Common myeloid progenitor, CD34-positive (primary cell): ENCODE measurements around the gene FAM163B.

Experiments
- CTCF ChIA-PET: fragments of 350-600 bp; sonication (Branson Sonifier 250); formaldehyde crosslinking; loops from one replicate; lab custom pipeline; 2021; ENCODE audit warnings: antibody characterized with exemption; lab: Charles Lee
- POLR2A ChIA-PET: fragments of 350-600 bp; sonication (Branson Sonifier 250); formaldehyde crosslinking; loops from one replicate; lab custom pipeline; 2021; ENCODE audit warnings: antibody characterized with exemption; lab: Charles Lee
- DNase-seq, 3 donors: peaks; one replicate each; pipeline versions ENCODE4 v3.0.0 to v3.0.0-alpha.2; 2013
- H3K27ac ChIP-seq, 2 experiments: 1 replicate in 1 of 2; 2 replicates in 1 of 2; pipeline ENCODE4 v1.7.0; 2013; ENCODE audit warnings: inconsistent platforms in 2 of 2, low read length in 2 of 2, mild to moderate bottlenecking in 2 of 2, low read depth in 1 of 2, moderate library complexity in 1 of 2; ENCODE audit not compliant: severe bottlenecking in 2 of 2, insufficient read depth in 1 of 2, poor library complexity in 1 of 2
- H3K27me3 ChIP-seq, 5 experiments: replicated peaks in 2 of 5; 1 replicate in 3 of 5; 2 replicates in 2 of 5; pipeline versions ENCODE4 v1.6.1 to v1.7.0; 2013; ENCODE audit warnings: low read length in 4 of 5, mild to moderate bottlenecking in 2 of 5, moderate library complexity in 2 of 5, inconsistent platforms in 1 of 5; ENCODE audit not compliant: insufficient read depth in 5 of 5, control insufficient read depth in 4 of 5
- H3K36me3 ChIP-seq, 4 experiments: 1 replicate in 2 of 4; 2 replicates in 2 of 4; pipeline versions ENCODE4 v1.6.1 to v1.7.0; 2013; ENCODE audit warnings: low read length in 3 of 4, control low read depth in 1 of 4, mild to moderate bottlenecking in 1 of 4; ENCODE audit not compliant: control insufficient read depth in 4 of 4, insufficient read depth in 4 of 4
- H3K4me1 ChIP-seq, 4 experiments: 1 replicate in 3 of 4; 2 replicates in 1 of 4; pipeline versions ENCODE4 v1.6.1 to v1.7.1; 2013; ENCODE audit warnings: low read length in 3 of 4, mild to moderate bottlenecking in 3 of 4, control low read depth in 1 of 4, inconsistent platforms in 1 of 4, moderate library complexity in 1 of 4; ENCODE audit not compliant: control insufficient read depth in 4 of 4, insufficient read depth in 4 of 4; ENCODE audit errors: control extremely low read depth in 1 of 4
- H3K4me3 ChIP-seq, 7 experiments: 1 replicate in 4 of 7; 2 replicates in 3 of 7; pipeline versions ENCODE4 v1.5.1 to v1.7.0; 2013; ENCODE audit warnings: mild to moderate bottlenecking in 7 of 7, low read length in 6 of 7, moderate library complexity in 6 of 7, inconsistent platforms in 2 of 7, low read depth in 2 of 7, control low read depth in 1 of 7; ENCODE audit not compliant: insufficient read depth in 4 of 7, control insufficient read depth in 1 of 7; ENCODE audit errors: extremely low read depth in 1 of 7
- H3K9me3 ChIP-seq, 5 experiments: 1 replicate in 4 of 5; 2 replicates in 1 of 5; pipeline versions ENCODE4 v1.6.1 to v1.7.1; 2013; ENCODE audit warnings: low read length in 4 of 5, mild to moderate bottlenecking in 2 of 5, inconsistent platforms in 1 of 5, low read depth in 1 of 5, moderate library complexity in 1 of 5; ENCODE audit not compliant: control insufficient read depth in 4 of 5, insufficient read depth in 2 of 5; ENCODE audit errors: control extremely low read depth in 1 of 5
- WGBS: methylation state at CpG from one replicate; pipeline ENCODE4 v1.1.5; 2013; ENCODE audit not compliant: insufficient coverage; 5-methylcytosine and 5-hydroxymethylcytosine counted together

The FAM163B gene

DNA sequence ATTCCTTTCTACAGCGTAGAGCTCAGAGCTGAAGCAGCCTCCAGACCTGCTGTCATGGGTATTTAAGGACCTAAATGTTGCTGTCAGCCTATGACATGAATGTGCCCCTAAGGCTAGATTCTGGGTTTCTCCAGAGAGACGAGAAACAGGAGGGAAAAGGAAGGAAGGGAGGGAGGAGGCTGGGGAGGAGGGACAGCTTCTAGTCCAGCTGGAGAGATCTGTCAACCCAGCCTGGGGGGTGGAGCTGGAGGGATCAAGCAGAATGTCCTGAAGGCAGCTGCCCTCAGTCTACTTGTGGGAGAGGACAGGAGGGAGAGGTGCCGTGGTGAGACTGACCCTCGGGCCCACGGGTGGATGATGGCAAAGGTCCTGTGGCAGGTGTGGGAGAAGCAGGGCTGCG lies 25.9 kb upstream of the FAM163B start:
- H3K9me3 ChIP-seq: no peaks in the 10 kb centered on the region
- H3K27ac ChIP-seq: no peak overlapping the region
- no peak overlapping the region for H3K4me3 ChIP-seq
- POLR2A ChIA-PET: interaction anchor here (0.6 kb wide), 1 partner anchor 87 kb away, joined by 3 read pairs; no protein-coding TSS in a partner anchor
- CTCF ChIA-PET: interaction anchor here (1.0 kb wide), 1 partner anchor 66 kb away, joined by 3 read pairs; no protein-coding TSS in a partner anchor
- peaks cover 0 to 10% (median 5%) of the 10 kb centered on the region in 4 experiments for H3K4me1 ChIP-seq
- 79% methylated on average over 6 of the region's 6 CpGs for WGBS
- DNase-seq: no peak
- H3K27me3 ChIP-seq: peaks cover 0 to 12% (median 2%) of the 10 kb centered on the region in 5 experiments
- no peaks in the 10 kb centered on the region for H3K36me3 ChIP-seq

DNA sequence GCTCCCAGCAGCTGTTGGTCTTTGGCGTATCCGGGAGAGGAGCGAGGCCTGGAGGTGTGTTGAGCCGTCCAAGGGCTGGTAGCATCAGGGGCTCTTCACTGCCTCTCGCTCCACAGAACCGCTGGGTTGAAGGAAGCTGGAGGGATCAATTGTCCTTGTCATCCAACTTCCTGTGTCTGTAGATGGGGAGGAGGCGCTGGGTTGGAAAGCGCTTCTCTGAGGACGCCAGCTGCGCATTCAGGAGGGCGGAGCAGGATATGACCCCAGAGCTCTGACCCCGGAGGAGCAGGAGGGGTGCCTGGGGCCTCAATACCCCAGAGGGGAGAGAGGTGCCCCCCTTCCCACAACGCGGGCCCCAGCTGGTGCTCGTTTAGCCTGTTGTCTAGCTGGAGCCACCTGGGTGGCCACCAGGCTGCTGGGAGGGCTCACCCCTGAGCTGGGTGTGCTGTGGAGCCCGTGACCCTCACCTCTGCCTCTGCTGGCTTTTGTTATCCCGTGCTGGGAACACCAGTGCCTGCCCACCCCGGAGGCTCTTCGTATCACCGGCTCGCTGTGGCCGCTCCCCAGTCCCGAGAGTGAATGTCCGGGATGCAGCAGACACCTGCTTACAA lies 25.0 kb upstream of the FAM163B start:
- ChIA-PET POLR2A (no interaction called here), CTCF (interaction anchor here (1.1 kb wide), 1 partner anchor 97 kb away, joined by 3 read pairs; no protein-coding TSS in a partner anchor)
- 48% methylated on average over 23 of the region's 24 CpGs for WGBS
- H3K36me3 ChIP-seq: no peaks in the 10 kb centered on the region
- no peaks in the 10 kb centered on the region for H3K9me3 ChIP-seq
- H3K27ac ChIP-seq: no peak overlapping the region
- peaks cover 0 to 12% (median 2%) of the 10 kb centered on the region in 5 experiments for H3K27me3 ChIP-seq
- DNase-seq: no peak
- peaks cover 0 to 10% (median 5%) of the 10 kb centered on the region in 4 experiments for H3K4me1 ChIP-seq
- H3K4me3 ChIP-seq: no peak overlapping the region

DNA sequence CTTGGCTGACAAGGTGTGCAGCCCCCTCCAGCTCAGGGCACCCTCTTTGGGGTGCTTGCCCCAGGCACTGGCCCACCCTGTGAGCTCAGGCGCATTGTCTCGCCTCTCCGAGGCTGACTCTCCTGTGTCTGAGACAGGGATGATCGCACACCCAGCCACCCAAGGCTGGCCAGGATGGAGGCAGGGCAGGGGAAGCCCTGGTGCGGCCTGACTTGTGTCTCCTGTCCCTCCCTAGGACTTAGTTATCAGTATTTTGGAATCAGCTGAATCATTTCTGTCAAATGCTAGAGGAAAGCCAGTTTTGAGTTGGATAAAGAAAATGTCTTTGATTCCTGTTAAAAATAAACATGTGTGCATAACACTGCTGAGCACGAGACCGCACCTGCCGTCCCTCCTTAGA lies 24.5 kb upstream of the FAM163B start:
- H3K4me3 ChIP-seq: no peak overlapping the region
- no peaks in the 10 kb centered on the region for H3K9me3 ChIP-seq
- POLR2A ChIA-PET: no interaction called here
- peaks cover 0 to 12% (median 2%) of the 10 kb centered on the region in 5 experiments for H3K27me3 ChIP-seq
- H3K36me3 ChIP-seq: no peaks in the 10 kb centered on the region
- no peak overlapping the region for H3K27ac ChIP-seq
- no peak for DNase-seq
- CTCF ChIA-PET: interaction anchor here (1.1 kb wide), 1 partner anchor 97 kb away, joined by 3 read pairs; no protein-coding TSS in a partner anchor
- 37% methylated on average over 8 of the region's 8 CpGs for WGBS
- peaks cover 0 to 10% (median 5%) of the 10 kb centered on the region in 4 experiments for H3K4me1 ChIP-seq

DNA sequence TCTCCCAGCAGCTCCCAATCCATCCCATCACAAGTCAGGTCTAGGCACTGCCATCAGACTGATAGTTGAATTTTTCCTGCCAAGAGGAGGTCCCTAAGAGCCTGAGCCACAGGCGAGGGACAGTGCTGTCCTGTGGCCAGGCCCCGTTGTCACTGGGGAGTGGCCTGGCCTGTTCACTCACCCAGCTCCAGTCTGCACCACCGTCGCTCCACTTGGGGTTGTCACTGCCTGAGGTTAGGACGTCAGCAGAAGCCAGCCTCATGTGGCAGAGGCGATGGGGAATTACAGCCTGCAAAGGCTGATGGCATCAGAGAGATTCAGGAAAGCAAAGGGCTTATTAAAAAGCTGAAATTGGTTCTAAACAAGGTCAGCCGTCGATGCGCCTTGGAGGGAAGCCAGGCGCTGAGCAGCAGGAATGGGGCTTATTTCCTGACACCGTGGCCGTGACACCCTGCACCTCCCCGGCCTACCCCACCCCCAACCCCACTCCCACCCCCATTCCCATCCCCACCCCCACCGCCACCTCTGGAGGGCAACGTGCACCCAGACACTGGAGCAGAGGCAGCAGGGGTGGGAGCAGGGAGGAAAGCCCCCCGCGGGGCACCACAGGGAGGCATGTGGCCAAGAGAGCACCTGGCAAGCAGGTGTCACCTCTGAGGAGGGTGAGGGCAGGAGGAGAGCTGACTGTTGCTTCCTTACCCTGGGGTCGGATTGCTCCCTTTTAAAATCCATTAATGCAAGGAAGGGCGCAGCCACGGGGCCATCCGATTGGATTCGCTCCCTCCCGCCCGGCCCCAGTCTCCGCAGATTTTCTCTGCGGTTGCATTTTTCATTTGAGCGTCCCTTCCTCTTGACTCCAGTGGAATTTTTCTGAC lies 23.9 kb upstream of the FAM163B start:
- CTCF ChIA-PET: no interaction called here
- no peak for DNase-seq
- Histone ChIP-seq H3K4me1 (peaks cover 0 to 10% (median 5%) of the 10 kb centered on the region in 4 experiments), H3K36me3 (no peaks in the 10 kb centered on the region), H3K27ac (no peak overlapping the region), H3K9me3 (no peaks in the 10 kb centered on the region), H3K27me3 (peaks cover 0 to 12% (median 2%) of the 10 kb centered on the region in 5 experiments), H3K4me3 (no peak overlapping the region)
- POLR2A ChIA-PET: no interaction called here
- 77% methylated on average over 22 of the region's 27 CpGs for WGBS

DNA sequence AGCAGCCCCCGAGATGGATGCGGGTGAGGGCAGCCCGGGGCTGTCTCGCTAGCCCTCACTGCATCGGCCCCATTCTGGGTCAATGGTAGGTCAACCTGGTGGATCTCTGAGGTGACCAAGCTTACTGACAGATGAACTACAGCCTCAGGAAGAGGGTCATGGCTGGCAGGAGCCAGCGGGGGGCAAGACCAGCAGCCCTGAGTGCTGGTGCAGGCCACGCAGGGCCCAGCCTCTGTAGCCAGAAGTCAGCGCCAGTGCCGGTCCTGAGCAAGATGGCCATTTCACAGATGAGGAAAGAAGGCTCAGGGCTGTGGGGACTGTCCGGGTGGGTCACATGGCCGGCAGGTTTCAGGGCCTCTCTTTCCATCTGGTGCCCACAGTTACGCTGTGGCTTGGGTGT lies 21.9 kb upstream of the FAM163B start:
- whole genome bisulfite sequencing: 95% methylated on average over 10 of the region's 12 CpGs
- ChIA-PET CTCF (no interaction called here), POLR2A (no interaction called here)
- no peaks in the 10 kb centered on the region for H3K36me3 ChIP-seq
- no peak for DNase-seq
- H3K27me3 ChIP-seq: peaks cover 0 to 21% (median 2%) of the 10 kb centered on the region in 5 experiments
- H3K4me1 ChIP-seq: peaks cover 0 to 10% (median 5%) of the 10 kb centered on the region in 4 experiments
- no peak overlapping the region for H3K27ac ChIP-seq
- no peak overlapping the region for H3K4me3 ChIP-seq
- peaks cover 0 to 12% (median 0%) of the 10 kb centered on the region in 5 experiments for H3K9me3 ChIP-seq

DNA sequence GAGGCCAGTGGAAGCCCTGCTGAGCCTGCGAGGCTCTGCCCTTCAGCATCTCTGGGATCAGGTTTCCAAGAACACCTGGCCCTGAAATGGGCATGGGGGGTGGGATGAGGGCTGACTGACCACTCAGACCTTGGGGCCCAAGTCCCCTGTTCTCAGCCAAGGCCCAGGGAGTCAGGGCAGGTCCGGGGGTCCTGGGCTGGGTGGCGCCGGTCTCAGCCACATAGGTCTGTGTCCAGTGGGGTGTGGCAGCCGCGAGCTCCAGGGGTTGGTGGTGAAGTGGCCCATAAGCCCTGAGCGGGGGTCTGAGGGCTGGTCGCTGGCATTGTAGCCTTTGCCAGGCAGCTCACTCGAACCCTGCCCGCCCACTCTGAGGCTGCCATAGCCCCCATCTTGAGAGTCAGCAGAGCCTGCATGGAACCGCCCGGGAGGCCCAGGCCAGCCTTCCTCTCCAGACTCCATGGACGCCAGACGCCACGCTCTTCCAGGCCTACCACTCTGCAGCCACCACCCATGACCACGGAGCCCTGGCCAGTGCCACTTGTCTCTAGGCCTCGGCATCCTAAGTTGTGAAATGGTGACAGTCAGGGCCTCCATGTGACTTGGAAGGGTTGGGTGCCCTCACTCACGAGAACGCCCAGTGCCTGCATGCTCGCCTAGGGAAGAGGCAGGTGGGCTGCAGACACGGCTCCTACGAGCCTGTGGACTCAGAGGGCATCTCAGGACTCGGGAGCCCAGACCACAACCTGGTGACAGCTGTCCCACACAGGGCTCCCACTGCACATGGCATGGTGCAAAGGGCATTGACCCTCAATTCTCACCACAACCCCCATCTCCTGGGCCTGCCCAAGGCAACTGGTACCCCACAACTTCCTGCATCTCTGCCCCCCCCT lies 20.3 kb upstream of the FAM163B start:
- WGBS: 97% methylated on average over 21 of the region's 23 CpGs
- CTCF ChIA-PET: no interaction called here
- POLR2A ChIA-PET: interaction anchor here (0.7 kb wide), 1 partner anchor 87 kb away, joined by 3 read pairs; no protein-coding TSS in a partner anchor

More for the DNA sequence above, 20.3 kb upstream of the FAM163B start:
- Histone ChIP-seq H3K27me3 (peaks cover 0 to 16% (median 3%) of the 10 kb centered on the region in 5 experiments), H3K27ac (no peak overlapping the region), H3K9me3 (peaks cover 0 to 26% (median 5%) of the 10 kb centered on the region in 5 experiments), H3K4me1 (peaks cover 0 to 10% (median 3%) of the 10 kb centered on the region in 4 experiments), H3K4me3 (no peak overlapping the region), H3K36me3 (no peaks in the 10 kb centered on the region)
- DNase-seq: no peak
